Choroid plexus epithelial cell (primary cell): ENCODE measurements around the gene DAB1.

Source experiments
- DNase-seq: peaks from one replicate; pipeline ENCODE4 v3.0.0-alpha.2; 2010; ENCODE audit warnings: low read depth
- H3K4me3 ChIP-seq: 2 replicates; pipeline ENCODE4 v1.5.1; 2011; ENCODE audit warnings: low read depth, mild to moderate bottlenecking, control low read depth, low read length, moderate library complexity
- TF ChIP-seq, protein P1 (sequence below): conservative IDR thresholded peaks from 2 replicates; pipeline ENCODE4 v1.5.1; 2011; ENCODE audit warnings: low read depth, mild to moderate bottlenecking, control low read depth, inconsistent platforms, low read length, moderate library complexity

Gene DAB1

DNA sequence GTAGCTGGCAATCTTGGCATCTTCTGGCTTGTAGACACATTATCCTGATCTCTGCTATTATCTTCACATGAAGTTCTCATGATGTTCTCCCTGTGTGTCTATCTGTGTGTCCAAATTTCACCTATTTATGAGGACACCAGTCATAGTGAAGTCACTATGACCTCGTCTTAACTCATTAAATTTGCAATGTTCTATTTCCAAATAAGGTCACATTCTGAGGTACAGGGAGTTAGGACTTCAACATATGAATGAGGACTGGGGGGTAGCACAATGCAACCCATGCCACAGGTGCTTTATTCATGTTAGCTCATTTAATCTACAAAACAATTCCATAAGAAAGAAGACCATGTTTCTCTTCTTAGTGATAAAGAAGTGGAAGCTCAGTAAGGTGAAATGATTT, 251.8 kb downstream of the DAB1 start:
- TF ChIP-seq, protein P1, sequence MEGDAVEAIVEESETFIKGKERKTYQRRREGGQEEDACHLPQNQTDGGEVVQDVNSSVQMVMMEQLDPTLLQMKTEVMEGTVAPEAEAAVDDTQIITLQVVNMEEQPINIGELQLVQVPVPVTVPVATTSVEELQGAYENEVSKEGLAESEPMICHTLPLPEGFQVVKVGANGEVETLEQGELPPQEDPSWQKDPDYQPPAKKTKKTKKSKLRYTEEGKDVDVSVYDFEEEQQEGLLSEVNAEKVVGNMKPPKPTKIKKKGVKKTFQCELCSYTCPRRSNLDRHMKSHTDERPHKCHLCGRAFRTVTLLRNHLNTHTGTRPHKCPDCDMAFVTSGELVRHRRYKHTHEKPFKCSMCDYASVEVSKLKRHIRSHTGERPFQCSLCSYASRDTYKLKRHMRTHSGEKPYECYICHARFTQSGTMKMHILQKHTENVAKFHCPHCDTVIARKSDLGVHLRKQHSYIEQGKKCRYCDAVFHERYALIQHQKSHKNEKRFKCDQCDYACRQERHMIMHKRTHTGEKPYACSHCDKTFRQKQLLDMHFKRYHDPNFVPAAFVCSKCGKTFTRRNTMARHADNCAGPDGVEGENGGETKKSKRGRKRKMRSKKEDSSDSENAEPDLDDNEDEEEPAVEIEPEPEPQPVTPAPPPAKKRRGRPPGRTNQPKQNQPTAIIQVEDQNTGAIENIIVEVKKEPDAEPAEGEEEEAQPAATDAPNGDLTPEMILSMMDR = no peak
- no peak for DNase-seq
- H3K4me3 ChIP-seq = no peak overlapping the region

DNA sequence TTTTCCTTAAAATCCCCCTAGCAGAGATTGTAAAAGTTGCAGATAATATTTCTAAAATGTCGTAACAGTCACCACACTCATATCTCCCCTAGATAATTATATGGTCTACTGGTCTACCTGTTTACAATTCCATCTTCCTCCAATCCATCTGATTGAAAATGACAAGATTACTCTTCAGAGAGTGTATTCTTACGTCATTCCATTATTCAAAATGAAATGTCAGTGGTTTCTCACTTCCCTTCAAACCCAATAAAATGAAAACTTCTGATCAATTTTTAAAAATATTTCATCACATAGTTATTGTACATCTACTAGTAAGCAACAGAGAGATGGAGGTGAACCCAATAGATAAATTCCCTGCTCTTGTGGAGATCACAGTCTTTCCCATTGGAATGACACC, 255.9 kb downstream of the DAB1 start:
- H3K4me3 ChIP-seq = no peak overlapping the region
- TF ChIP-seq, protein P1 = no peak
- DNase-seq = no peak

DNA sequence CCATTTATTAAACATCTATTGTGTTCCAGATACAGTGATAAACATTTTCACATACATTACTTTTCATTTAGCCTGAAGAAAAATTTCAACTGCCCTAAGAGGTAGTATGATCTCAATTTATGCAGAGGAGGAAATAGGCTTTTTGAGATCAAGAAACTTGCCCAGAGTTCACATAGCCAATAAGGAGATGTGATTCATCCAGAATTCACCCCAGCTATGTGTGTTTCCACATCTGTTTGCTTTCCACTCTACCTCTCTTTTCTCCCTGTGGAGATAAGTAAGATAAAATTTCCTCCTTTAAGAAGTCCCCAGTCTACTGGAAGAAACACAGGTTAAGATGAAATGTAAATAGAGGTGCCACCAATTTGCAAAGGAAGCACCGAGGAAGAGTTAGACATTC, 258.3 kb downstream of the DAB1 start:
- no peak overlapping the region for H3K4me3 ChIP-seq
- TF ChIP-seq, protein P1 = no peak
- DNase-seq = peak; percentile 9

DNA sequence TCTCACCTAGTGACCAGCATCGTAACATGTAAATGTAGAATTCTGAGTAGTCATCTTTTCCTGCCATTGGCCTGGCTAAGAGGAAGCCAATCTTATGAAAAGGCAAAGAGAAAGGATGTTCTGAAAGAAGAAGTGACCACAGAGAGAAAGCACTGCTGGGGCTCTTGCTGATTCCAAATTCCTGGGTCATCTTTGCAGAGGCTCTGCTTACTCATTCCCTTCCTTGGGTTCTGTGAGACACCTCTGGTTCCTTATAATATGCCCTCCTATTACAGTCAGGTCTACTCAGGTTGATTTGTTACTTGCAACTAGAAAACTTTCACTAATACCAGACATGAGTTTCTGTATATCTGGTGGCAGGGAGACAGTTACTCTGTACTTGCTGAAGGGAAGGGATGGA, 259.3 kb downstream of the DAB1 start:
- H3K4me3 ChIP-seq = no peak overlapping the region
- no peak for DNase-seq
- TF ChIP-seq, protein P1 = no peak

DNA sequence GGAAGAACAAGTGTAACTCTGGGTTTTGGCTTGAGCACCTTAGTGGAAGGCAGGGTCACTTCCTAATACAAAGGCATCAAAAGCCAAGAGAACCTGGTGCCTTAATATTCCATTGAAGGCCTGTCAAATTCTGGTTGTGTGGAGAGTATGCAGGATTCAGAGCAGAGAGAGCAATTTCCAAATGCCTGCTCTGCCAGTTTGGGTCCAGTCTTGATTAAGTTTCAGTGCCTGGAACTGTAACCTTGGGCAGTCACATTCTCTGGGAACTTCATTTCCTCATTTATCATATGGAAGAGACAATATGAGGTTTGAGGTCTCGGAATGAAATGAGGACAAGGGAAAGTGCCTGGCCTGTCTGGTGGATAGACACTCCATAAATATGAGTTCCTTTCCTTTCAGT, 260.1 kb downstream of the DAB1 start:
- TF ChIP-seq, protein P1 = no peak
- no peak overlapping the region for H3K4me3 ChIP-seq
- DNase-seq = no peak

DNA sequence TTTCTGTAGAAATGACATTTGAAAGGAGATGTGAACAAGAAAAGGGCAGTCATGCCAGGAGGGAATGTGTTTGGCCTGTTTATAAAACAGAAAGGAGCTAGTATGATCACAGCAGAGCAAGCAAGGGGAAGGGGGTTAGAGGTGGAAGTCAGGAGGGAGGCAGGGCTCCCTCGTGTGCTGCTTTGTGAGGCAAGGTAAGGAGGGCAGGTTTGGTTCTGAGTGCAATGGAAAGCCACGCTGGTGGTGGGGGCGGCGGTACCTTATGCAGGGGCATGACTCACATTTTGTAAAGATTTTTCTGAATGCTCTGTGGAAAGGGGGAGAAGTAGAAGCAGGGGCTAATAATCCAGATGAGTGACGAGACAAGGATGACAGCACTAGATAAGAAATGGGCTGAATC, 260.5 kb downstream of the DAB1 start:
- no peak overlapping the region for H3K4me3 ChIP-seq
- TF ChIP-seq, protein P1 = no peak
- no peak for DNase-seq

DNA sequence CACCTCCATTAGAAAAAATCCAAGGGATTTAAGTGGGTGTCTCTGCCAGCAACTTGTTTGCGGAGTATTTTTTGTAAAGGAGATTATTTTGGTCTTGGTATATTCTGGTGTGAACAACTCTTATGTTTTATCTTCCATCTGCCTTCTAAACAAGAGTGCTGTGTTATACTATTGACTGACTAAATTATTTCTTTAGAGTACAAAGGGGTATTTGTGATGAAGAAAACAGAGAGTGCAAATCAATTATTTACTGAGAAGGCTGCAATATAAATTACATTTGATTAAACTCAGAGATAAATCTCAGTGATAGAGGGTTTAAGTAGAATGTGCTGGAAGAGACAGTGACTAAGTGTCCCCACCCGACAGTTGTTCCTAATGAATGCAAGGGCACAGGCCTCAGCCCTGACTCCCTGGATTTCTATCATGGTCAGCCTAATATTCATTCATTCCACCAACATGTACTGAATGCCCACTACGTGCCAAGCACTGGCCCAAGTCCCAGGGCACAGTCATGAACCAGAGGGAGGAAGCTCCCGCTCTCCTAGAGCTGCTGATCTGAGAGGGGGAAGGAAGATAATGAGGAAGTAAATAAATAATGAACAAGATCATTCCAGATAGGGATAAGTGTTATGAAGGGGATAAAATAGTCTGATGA, 261.1 kb downstream of the DAB1 start:
- no peak overlapping the region for H3K4me3 ChIP-seq
- no peak for DNase-seq
- TF ChIP-seq, protein P1 = no peak
